HepG2 (cell line): ENCODE results near the gene UBE3B. TPM values are rescaled to one million over a fixed set of nuclear protein-coding genes. Genes with fewer than 3 reads are reported as not detected.

Experiments
- BCL6 ChIP-seq: IDR thresholded peaks from 2 replicates; pipeline ENCODE4 v1.6.1; 2016; ENCODE audit warnings: missing genetic modification reagents, missing compliant biosample characterization
- CBX5 ChIP-seq: sonication (generic); formaldehyde crosslinking; IDR thresholded peaks from 2 replicates; pipeline ENCODE4 v1.4.0; 2020; ENCODE audit warnings: missing genetic modification reagents, borderline replicate concordance
- EEA1 ChIP-seq: sonication (generic); formaldehyde crosslinking; IDR thresholded peaks from 2 replicates; pipeline ENCODE4 v1.5.1; 2020; ENCODE audit warnings: mild to moderate bottlenecking, missing genetic modification reagents, borderline replicate concordance
- ELF1 ChIP-seq: sonication (generic); formaldehyde crosslinking; IDR thresholded peaks from 2 replicates; pipeline ENCODE4 v1.4.0; 2020; ENCODE audit warnings: missing genetic modification reagents
- ELF3 ChIP-seq: IDR thresholded peaks from 2 replicates; pipeline ENCODE4 v1.6.1; 2016; ENCODE audit warnings: missing genetic modification reagents, missing compliant biosample characterization
- ELF4 ChIP-seq: sonication (generic); formaldehyde crosslinking; IDR thresholded peaks from 2 replicates; pipeline ENCODE4 v1.5.0; 2020; ENCODE audit warnings: missing genetic modification reagents, mild to moderate bottlenecking, moderate library complexity, borderline replicate concordance
- HNF4G ChIP-seq, 2 experiments: sonication (generic) in 1 of 2; formaldehyde crosslinking in 1 of 2; IDR thresholded peaks; 2 replicates each; pipeline versions ENCODE4 v1.4.0 to v1.6.1; 2011 to 2020; ENCODE audit warnings: borderline replicate concordance in 2 of 2, low read depth in 2 of 2, mild to moderate bottlenecking in 2 of 2, low read length in 1 of 2, missing genetic modification reagents in 1 of 2, moderate library complexity in 1 of 2
- HOXA7 ChIP-seq: sonication (generic); formaldehyde crosslinking; IDR thresholded peaks from 2 replicates; pipeline ENCODE4 v1.8.1; 2022; ENCODE audit warnings: mild to moderate bottlenecking, missing genetic modification reagents, moderate library complexity
- KLF13 ChIP-seq: sonication (generic); formaldehyde crosslinking; IDR thresholded peaks from 2 replicates; pipeline ENCODE4 v1.4.0; 2020; ENCODE audit warnings: mild to moderate bottlenecking, missing genetic modification reagents
- MYC ChIP-seq: sonication (generic); formaldehyde crosslinking; IDR thresholded peaks from 2 replicates; pipeline ENCODE4 v1.9.0; 2021; ENCODE audit warnings: missing genetic modification reagents, borderline replicate concordance
- NBN ChIP-seq: fragments of 450-650 bp; conservative IDR thresholded peaks from 2 replicates; pipeline ENCODE4 v1.6.1; 2017
- NFATC3 ChIP-seq: sonication (generic); formaldehyde crosslinking; IDR thresholded peaks from 2 replicates; pipeline ENCODE4 v1.5.1; 2020; ENCODE audit warnings: mild to moderate bottlenecking, missing genetic modification reagents
- PHF20 ChIP-seq: sonication (generic); formaldehyde crosslinking; IDR thresholded peaks from 2 replicates; pipeline ENCODE4 v1.5.0; 2020; ENCODE audit warnings: mild to moderate bottlenecking, missing genetic modification reagents
- RFX1 ChIP-seq: fragments of 450-650 bp; IDR thresholded peaks from 2 replicates; pipeline ENCODE4 v1.6.1; 2017
- RFX5 ChIP-seq: IDR thresholded peaks from 2 replicates; pipeline ENCODE4 v1.6.1; 2011; ENCODE audit warnings: low read depth, low read length, improper control_type of control experiment
- SNAPC2 ChIP-seq: sonication (generic); formaldehyde crosslinking; IDR thresholded peaks from 2 replicates; pipeline ENCODE4 v1.8.1; 2022; ENCODE audit warnings: mild to moderate bottlenecking, missing genetic modification reagents
- SOX5 ChIP-seq: IDR thresholded peaks from 2 replicates; pipeline ENCODE4 v1.6.1; 2016; ENCODE audit warnings: borderline replicate concordance
- YY1 ChIP-seq: IDR thresholded peaks from 2 replicates; pipeline ENCODE4 v1.6.1; 2011; ENCODE audit warnings: low read length, low read depth, moderate library complexity, mild to moderate bottlenecking; ENCODE audit not compliant: insufficient read depth, insufficient replicate concordance
- ZNF10 ChIP-seq: sonication (generic); formaldehyde crosslinking; IDR thresholded peaks from 2 replicates; pipeline ENCODE4 v1.4.0; 2020; ENCODE audit warnings: mild to moderate bottlenecking, low read depth, missing genetic modification reagents, borderline replicate concordance
- ZNF660 ChIP-seq: sonication (generic); formaldehyde crosslinking; IDR thresholded peaks from 2 replicates; pipeline ENCODE4 v1.5.1; 2020; ENCODE audit warnings: mild to moderate bottlenecking, low read depth, missing genetic modification reagents, borderline replicate concordance
- polyA plus RNA-seq, 8 experiments: library from polyadenylated mRNA; depleted of rRNA in 3 of 8; stranded (reverse) in 7 of 8; unstranded in 1 of 8; fragments of >200 nt; fragmentation: Illumina TruSeq in 4 of 8; extraction: Trizol in 4 of 8; gene quantifications; 2 replicates each; pipeline versions ENCODE4 v1.2.1 to v1.2.3, GENCODE V29; 2011 to 2016; ENCODE audit warnings: low read depth in 4 of 8, missing spikeins in 1 of 8, mixed read lengths in 1 of 8; ENCODE audit not compliant: insufficient read depth in 1 of 8
- total RNA-seq, 5 experiments: library from RNA; depleted of rRNA; stranded (reverse); fragments of >200 nt; fragmentation: Illumina TruSeq; extraction: Trizol; gene quantifications; 2 replicates each; pipeline ENCODE4 v1.2.3, GENCODE V29; 2016; ENCODE audit warnings: low read depth in 1 of 5
- TF ChIP-seq, protein P1 (sequence below): sonication (generic); formaldehyde crosslinking; IDR thresholded peaks from 2 replicates; pipeline ENCODE4 v1.4.0; 2020; ENCODE audit warnings: missing genetic modification reagents
- TF ChIP-seq, protein P2 (sequence below): sonication (generic); formaldehyde crosslinking; IDR thresholded peaks from 2 replicates; pipeline ENCODE4 v1.4.0; 2020; ENCODE audit warnings: missing genetic modification reagents, borderline replicate concordance
- TF ChIP-seq, protein P3 (sequence below): sonication (generic); formaldehyde crosslinking; IDR thresholded peaks from 2 replicates; pipeline ENCODE4 v1.5.1; 2020; ENCODE audit warnings: mild to moderate bottlenecking, missing genetic modification reagents

The UBE3B gene
- total and polyA plus RNA-seq, 2 of the 13 experiments (the other 11 are each of a cell fraction or from before 2014, with no cell fraction given) = 22.7 to 25.3 TPM

DNA sequence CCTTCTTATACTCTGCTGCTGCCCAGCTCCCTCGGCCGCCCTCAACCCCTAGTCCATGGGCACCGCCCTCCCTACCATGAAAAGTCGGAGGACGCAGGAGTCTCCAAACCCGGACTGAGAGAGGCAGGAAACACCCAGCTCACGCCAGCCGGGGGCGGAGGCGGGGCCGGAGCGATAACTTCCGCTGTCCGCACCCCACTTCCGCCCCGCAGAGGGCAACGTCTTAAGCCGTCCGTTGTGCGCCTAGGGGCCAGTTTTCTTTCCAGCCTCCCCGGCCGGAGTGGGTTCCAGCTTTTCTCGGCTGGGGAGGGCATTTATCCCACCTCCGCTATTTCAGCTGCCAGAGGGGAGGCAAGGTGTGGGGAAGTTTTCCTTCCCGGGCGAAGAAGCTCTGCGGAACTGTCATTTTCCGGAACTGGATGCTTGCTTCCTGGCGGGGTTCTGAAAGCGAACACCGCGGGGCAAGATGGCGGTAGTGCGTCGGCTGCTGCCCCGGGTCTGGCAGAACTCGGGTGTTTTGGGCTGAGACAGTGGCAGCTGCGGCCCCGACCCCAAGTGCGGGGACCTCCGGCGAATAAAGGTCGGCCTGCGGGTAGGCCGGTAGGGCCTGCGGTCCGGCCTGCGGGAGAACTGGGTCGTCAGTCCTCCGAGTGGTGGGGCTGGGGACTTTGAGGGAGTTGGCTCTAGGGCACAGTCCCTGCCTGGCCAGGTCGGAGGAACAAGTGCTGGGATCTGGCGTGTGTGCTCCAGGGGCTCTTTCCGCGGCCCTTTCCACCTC lies at the start of gene UBE3B, which contains the start of gene KCTD10 (continued):
- TF ChIP-seq, protein P1, sequence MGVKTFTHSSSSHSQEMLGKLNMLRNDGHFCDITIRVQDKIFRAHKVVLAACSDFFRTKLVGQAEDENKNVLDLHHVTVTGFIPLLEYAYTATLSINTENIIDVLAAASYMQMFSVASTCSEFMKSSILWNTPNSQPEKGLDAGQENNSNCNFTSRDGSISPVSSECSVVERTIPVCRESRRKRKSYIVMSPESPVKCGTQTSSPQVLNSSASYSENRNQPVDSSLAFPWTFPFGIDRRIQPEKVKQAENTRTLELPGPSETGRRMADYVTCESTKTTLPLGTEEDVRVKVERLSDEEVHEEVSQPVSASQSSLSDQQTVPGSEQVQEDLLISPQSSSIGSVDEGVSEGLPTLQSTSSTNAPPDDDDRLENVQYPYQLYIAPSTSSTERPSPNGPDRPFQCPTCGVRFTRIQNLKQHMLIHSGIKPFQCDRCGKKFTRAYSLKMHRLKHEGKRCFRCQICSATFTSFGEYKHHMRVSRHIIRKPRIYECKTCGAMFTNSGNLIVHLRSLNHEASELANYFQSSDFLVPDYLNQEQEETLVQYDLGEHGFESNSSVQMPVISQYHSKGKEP (CRISPR knock-in tag) = no peak
- TF ChIP-seq SOX5 (CRISPR knock-in tag) (no peak), SNAPC2 (no peak), ELF4 (CRISPR knock-in tag) (peak; percentile 82; the same call in 1 of the 2 replicates), PHF20 (peak; percentile 98), BCL6 (CRISPR knock-in tag) (peak; percentile 26; the same call in 1 of the 2 replicates), HOXA7 (CRISPR knock-in tag) (no peak), RFX1 (no peak), ELF3 (CRISPR knock-in tag) (no peak), MYC (CRISPR knock-in tag) (peak; percentile 56; the same call in 1 of the 2 replicates), NBN (no peak), EEA1 (CRISPR knock-in tag) (no peak), ELF1 (CRISPR knock-in tag) (peak; percentile 91), RFX5 (0 out of 2 replicates have a peak, but pooled peaks have one; percentile 14), ZNF660 (no peak), HNF4G (IDR thresholded peaks at IDR 0.05; ENCODE audit: borderline replicate concordance, low read depth, low read length) (no peak), HNF4G (CRISPR knock-in tag; IDR thresholded peaks at IDR 0.05; ENCODE audit: borderline replicate concordance, low read depth) (no peak), YY1 (peak; percentile 97), NFATC3 (no peak), CBX5 (CRISPR knock-in tag) (no peak; the same call in 1 of the 2 replicates), ZNF10 (CRISPR knock-in tag) (no peak), KLF13 (no peak)
- TF ChIP-seq, protein P2, sequence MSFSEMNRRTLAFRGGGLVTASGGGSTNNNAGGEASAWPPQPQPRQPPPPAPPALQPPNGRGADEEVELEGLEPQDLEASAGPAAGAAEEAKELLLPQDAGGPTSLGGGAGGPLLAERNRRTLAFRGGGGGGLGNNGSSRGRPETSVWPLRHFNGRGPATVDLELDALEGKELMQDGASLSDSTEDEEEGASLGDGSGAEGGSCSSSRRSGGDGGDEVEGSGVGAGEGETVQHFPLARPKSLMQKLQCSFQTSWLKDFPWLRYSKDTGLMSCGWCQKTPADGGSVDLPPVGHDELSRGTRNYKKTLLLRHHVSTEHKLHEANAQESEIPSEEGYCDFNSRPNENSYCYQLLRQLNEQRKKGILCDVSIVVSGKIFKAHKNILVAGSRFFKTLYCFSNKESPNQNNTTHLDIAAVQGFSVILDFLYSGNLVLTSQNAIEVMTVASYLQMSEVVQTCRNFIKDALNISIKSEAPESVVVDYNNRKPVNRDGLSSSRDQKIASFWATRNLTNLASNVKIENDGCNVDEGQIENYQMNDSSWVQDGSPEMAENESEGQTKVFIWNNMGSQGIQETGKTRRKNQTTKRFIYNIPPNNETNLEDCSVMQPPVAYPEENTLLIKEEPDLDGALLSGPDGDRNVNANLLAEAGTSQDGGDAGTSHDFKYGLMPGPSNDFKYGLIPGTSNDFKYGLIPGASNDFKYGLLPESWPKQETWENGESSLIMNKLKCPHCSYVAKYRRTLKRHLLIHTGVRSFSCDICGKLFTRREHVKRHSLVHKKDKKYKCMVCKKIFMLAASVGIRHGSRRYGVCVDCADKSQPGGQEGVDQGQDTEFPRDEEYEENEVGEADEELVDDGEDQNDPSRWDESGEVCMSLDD (CRISPR knock-in tag) = 0 out of 2 replicates have a peak, but pooled peaks have one; percentile 28
- TF ChIP-seq, protein P3, sequence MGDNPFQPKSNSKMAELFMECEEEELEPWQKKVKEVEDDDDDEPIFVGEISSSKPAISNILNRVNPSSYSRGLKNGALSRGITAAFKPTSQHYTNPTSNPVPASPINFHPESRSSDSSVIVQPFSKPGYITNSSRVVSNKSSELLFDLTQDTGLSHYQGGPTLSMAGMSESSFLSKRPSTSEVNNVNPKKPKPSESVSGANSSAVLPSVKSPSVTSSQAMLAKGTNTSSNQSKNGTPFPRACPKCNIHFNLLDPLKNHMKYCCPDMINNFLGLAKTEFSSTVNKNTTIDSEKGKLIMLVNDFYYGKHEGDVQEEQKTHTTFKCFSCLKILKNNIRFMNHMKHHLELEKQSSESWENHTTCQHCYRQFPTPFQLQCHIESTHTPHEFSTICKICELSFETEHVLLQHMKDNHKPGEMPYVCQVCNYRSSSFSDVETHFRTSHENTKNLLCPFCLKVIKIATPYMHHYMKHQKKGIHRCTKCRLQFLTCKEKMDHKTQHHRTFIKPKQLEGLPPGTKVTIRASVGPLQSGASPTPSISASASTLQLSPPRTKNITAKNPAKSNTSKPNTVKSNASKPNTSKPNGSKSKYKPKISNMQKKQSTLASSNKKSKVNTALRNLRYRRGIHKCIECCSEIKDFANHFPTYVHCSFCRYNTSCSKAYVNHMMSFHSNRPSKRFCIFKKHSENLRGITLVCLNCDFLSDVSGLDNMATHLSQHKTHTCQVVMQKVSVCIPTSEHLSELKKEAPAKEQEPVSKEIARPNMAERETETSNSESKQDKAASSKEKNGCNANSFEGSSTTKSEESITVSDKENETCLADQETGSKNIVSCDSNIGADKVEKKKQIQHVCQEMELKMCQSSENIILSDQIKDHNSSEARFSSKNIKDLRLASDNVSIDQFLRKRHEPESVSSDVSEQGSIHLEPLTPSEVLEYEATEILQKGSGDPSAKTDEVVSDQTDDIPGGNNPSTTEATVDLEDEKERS = peak; percentile 72
